IMR-90 (cell line): ENCODE measurements around the gene WNK1. TPM values are rescaled to one million over a fixed set of nuclear protein-coding genes. Genes with fewer than 3 reads are reported as not detected.

Experiments used
- ATAC-seq: fragments of 200-7000 bp; cut with Tn5 transposase; 2 replicates; pipeline ENCODE4 v1.9.1; 2020; ENCODE audit warnings: low read depth, mild to moderate bottlenecking, moderate library complexity
- BruUV-seq: library from RNA; stranded (reverse); fragments of 400-500 nt; replicated peaks from 2 replicates; lab custom pipeline; 2021; lab: Mats Ljungman, UMichigan
- CTCF ChIA-PET: fragments of 300-600 bp; formaldehyde crosslinking; extraction: SDS; loops from one replicate; lab custom pipeline; 2021; ENCODE audit warnings: antibody characterized with exemption; lab: Yijun Ruan, JAX
- POLR2A ChIA-PET: fragments of 300-600 bp; sonication (Branson Sonifier 250); formaldehyde crosslinking; loops from one replicate; lab custom pipeline; 2022; ENCODE audit warnings: antibody characterized with exemption; ENCODE audit not compliant: unreplicated experiment; lab: Charles Lee
- DNase-seq: peaks from one replicate; pipeline ENCODE4 v3.0.0; 2013
- H2AFZ ChIP-seq: replicated peaks from 2 replicates; pipeline ENCODE3; 2013; ENCODE audit warnings: low read length, mild to moderate bottlenecking; ENCODE audit not compliant: poor library complexity
- H2AK5ac ChIP-seq: 2 replicates; pipeline ENCODE4 v1.6.1; 2013; ENCODE audit warnings: low read depth, low read length, inconsistent platforms
- H2AK9ac ChIP-seq: replicated peaks from 2 replicates; pipeline ENCODE3; 2013; ENCODE audit warnings: mild to moderate bottlenecking, low read depth, low read length, moderate library complexity; ENCODE audit not compliant: poor library complexity
- H2BK120ac ChIP-seq: 2 replicates; pipeline ENCODE4 v1.6.1; 2013; ENCODE audit warnings: low read depth, low read length, inconsistent platforms
- H2BK15ac ChIP-seq: 3 replicates; pipeline ENCODE4 v1.6.1; 2013; ENCODE audit warnings: low read depth, low read length, inconsistent platforms
- H2BK20ac ChIP-seq: 2 replicates; pipeline ENCODE4 v1.6.1; 2013; ENCODE audit warnings: low read depth, mild to moderate bottlenecking, inconsistent platforms, low read length, moderate library complexity
- H2BK5ac ChIP-seq: 2 replicates; pipeline ENCODE4 v1.6.1; 2013; ENCODE audit warnings: mild to moderate bottlenecking, low read depth, low read length, inconsistent platforms; ENCODE audit not compliant: poor library complexity, severe bottlenecking
- H3K14ac ChIP-seq: replicated peaks from 2 replicates; pipeline ENCODE4 v1.6.1; 2013; ENCODE audit warnings: low read depth, low read length, inconsistent platforms
- H3K18ac ChIP-seq: 2 replicates; pipeline ENCODE4 v1.6.1; 2013; ENCODE audit warnings: low read depth, low read length, control low read depth
- H3K23ac ChIP-seq: 2 replicates; pipeline ENCODE4 v1.6.1; 2013; ENCODE audit warnings: low read depth, low read length, inconsistent platforms
- H3K27ac ChIP-seq: 2 replicates; pipeline ENCODE4 v1.5.1; 2013; ENCODE audit warnings: mild to moderate bottlenecking, control low read depth, low read length; ENCODE audit not compliant: insufficient read depth
- H3K27me3 ChIP-seq: 2 replicates; pipeline ENCODE4 v1.6.1; 2013; ENCODE audit warnings: low read length; ENCODE audit not compliant: control insufficient read depth, insufficient read depth
- H3K36me3 ChIP-seq: 2 replicates; pipeline ENCODE4 v1.6.1; 2013; ENCODE audit warnings: low read length, mixed read lengths; ENCODE audit not compliant: control insufficient read depth, insufficient read depth
- H3K4ac ChIP-seq: 2 replicates; pipeline ENCODE4 v1.6.1; 2013; ENCODE audit warnings: low read depth, low read length, inconsistent platforms
- H3K4me1 ChIP-seq: 2 replicates; pipeline ENCODE4 v1.6.1; 2013; ENCODE audit warnings: low read length, mixed read lengths; ENCODE audit not compliant: control insufficient read depth, insufficient read depth
- H3K4me2 ChIP-seq: 2 replicates; pipeline ENCODE4 v1.6.1; 2013; ENCODE audit warnings: low read depth, mild to moderate bottlenecking, control low read depth, low read length, moderate library complexity
- H3K4me3 ChIP-seq: 2 replicates; pipeline ENCODE4 v1.5.1; 2013; ENCODE audit warnings: low read depth, mild to moderate bottlenecking, control low read depth, low read length, moderate library complexity; ENCODE audit not compliant: insufficient read depth
- H3K56ac ChIP-seq: 2 replicates; pipeline ENCODE4 v1.6.1; 2013; ENCODE audit warnings: low read length, inconsistent platforms; ENCODE audit not compliant: insufficient read depth; ENCODE audit errors: extremely low read depth
- H3K79me1 ChIP-seq, 2 experiments: 2 replicates each; pipeline ENCODE4 v1.6.1; 2013; ENCODE audit warnings: low read length in 2 of 2, inconsistent platforms in 1 of 2, low read depth in 1 of 2
- H3K9ac ChIP-seq: 2 replicates; pipeline ENCODE4 v1.6.1; 2013; ENCODE audit warnings: low read depth, low read length, control low read depth
- H3K9me1 ChIP-seq: 2 replicates; pipeline ENCODE4 v1.6.1; 2013; ENCODE audit warnings: low read length, inconsistent platforms; ENCODE audit not compliant: insufficient read depth
- H3K9me3 ChIP-seq: 2 replicates; pipeline ENCODE4 v1.6.1; 2013; ENCODE audit warnings: low read length; ENCODE audit not compliant: control insufficient read depth, insufficient read depth
- H4K20me1 ChIP-seq: 2 replicates; pipeline ENCODE4 v1.6.1; 2013; ENCODE audit warnings: low read length, inconsistent platforms; ENCODE audit not compliant: insufficient read depth
- H4K5ac ChIP-seq: 2 replicates; pipeline ENCODE4 v1.6.1; 2013; ENCODE audit warnings: mild to moderate bottlenecking, low read depth, low read length, control low read depth
- H4K8ac ChIP-seq, 2 experiments: 2 replicates each; pipeline ENCODE4 v1.6.1; 2013; ENCODE audit warnings: low read depth in 2 of 2, low read length in 2 of 2, control low read depth in 1 of 2, inconsistent platforms in 1 of 2
- H4K91ac ChIP-seq: 2 replicates; pipeline ENCODE4 v1.6.1; 2013; ENCODE audit warnings: low read depth, low read length, inconsistent platforms; ENCODE audit not compliant: insufficient read depth
- CEBPB ChIP-seq: IDR thresholded peaks from 2 replicates; pipeline ENCODE4 v1.6.1; 2012; ENCODE audit warnings: low read depth, low read length, improper control_type of control experiment
- ELK1 ChIP-seq: fragments of 150-350 bp; IDR thresholded peaks from 2 replicates; pipeline ENCODE4 v1.6.1; 2016; ENCODE audit warnings: low read depth, mild to moderate bottlenecking, low read length, moderate library complexity, borderline replicate concordance
- MAZ ChIP-seq: IDR thresholded peaks from 2 replicates; pipeline ENCODE4 v1.6.1; 2012; ENCODE audit warnings: low read depth, mild to moderate bottlenecking, low read length, improper control_type of control experiment, moderate library complexity, borderline replicate concordance
- NFE2L2 ChIP-seq: fragments of 150-350 bp; IDR thresholded peaks from 2 replicates; pipeline ENCODE4 v1.6.1; 2016; ENCODE audit warnings: low read depth, mild to moderate bottlenecking, low read length
- RCOR1 ChIP-seq: IDR thresholded peaks from 2 replicates; pipeline ENCODE4 v1.6.1; 2012; ENCODE audit warnings: mild to moderate bottlenecking, low read length, improper control_type of control experiment; ENCODE audit not compliant: insufficient replicate concordance
- RFX5 ChIP-seq: IDR thresholded peaks from 2 replicates; pipeline ENCODE4 v1.8.0; 2012; ENCODE audit warnings: low read depth, mild to moderate bottlenecking, low read length, moderate library complexity
- SMC3 ChIP-seq: fragments of 150-350 bp; IDR thresholded peaks from 2 replicates; pipeline ENCODE4 v1.6.1; 2016; ENCODE audit warnings: low read depth, mild to moderate bottlenecking, antibody characterized with exemption, low read length, moderate library complexity
- WGBS, 2 experiments: methylation state at CpG; one replicate each; pipeline versions ENCODE4 v1.1.5 to v1.1.7; 2013; ENCODE audit warnings: missing lambda C conversion rate in 2 of 2; ENCODE audit not compliant: insufficient read length in 1 of 2; ENCODE audit errors: extremely low coverage in 2 of 2; 5-methylcytosine and 5-hydroxymethylcytosine counted together
- dilution Hi-C: fragments of 300-500 bp; cut with HindIII; formaldehyde crosslinking; loops from one replicate; pipeline ENCODE4 v1.14.3; 2018; ENCODE audit warnings: low sequenced_read_pairs; ENCODE audit not compliant: unreplicated experiment
- in situ Hi-C: fragments of 300-500 bp; cut with MboI; formaldehyde crosslinking; loops from 3 replicates; pipeline ENCODE4 v1.14.3; 2019; ENCODE audit warnings: low sequenced_read_pairs, inconsistent platforms, mixed read lengths
- intact Hi-C: fragments of 100-400 bp; cut with micrococcal nuclease; formaldehyde crosslinking; loops from 2 replicates; pipeline ENCODE4 v1.10.0; 2022
- polyA plus RNA-seq, 3 experiments: library from polyadenylated mRNA; depleted of rRNA; stranded (reverse); fragments of >200 nt; gene quantifications; 2 replicates each; pipeline ENCODE4 v1.2.3, GENCODE V29; 2012; ENCODE audit warnings: low replicate concordance in 1 of 3
- total RNA-seq: library from RNA; depleted of rRNA; stranded (reverse); fragments of >200 nt; gene quantifications from 2 replicates; pipeline ENCODE4 v1.2.3, GENCODE V29; 2012

Gene WNK1
- total and polyA plus RNA-seq, 2 of the 4 experiments (the other 2 are of a cell fraction): 36.9 to 42.8 TPM

GRCh38 chr12:817941-818600 lies 65.7 kb downstream of the WNK1 start:
- no CpG with 5 or more reads among the region's 3 CpGs for WGBS, 2 experiments
- Histone ChIP-seq H3K9ac (no peak overlapping the region), H3K4ac (no peak overlapping the region), H2BK120ac (no peak overlapping the region), H2AK5ac (no peak overlapping the region), H2BK15ac (no peak overlapping the region), H2BK20ac (no peak overlapping the region; the same call in 1 of the 2 replicates), H3K56ac (no peak overlapping the region), H2BK5ac (no peak overlapping the region), H2AFZ (no peak overlapping the region), H3K36me3 (peaks cover 5% of the 10 kb centered on the region), H3K27ac (no peak overlapping the region; the same call in 1 of the 2 replicates), H4K91ac (no peak overlapping the region), H3K9me3 (no peaks in the 10 kb centered on the region), H2AK9ac (no peak overlapping the region), H3K27me3 (no peaks in the 10 kb centered on the region), H4K8ac (no peak overlapping the region), H3K4me2 (no peak overlapping the region), H3K14ac (no peak overlapping the region), H3K79me1 (peaks cover 20 to 63% of the 10 kb centered on the region in 2 experiments), H3K4me1 (no peaks in the 10 kb centered on the region), H4K5ac (no peak overlapping the region), H3K4me3 (no peak overlapping the region), H4K20me1 (peaks cover 25% of the 10 kb centered on the region; the same call in 1 of the 2 replicates), H3K23ac (peak overlapping the region; percentile 75; the same call in 1 of the 2 replicates), H3K18ac (no peak overlapping the region), H3K9me1 (peaks cover 6% of the 10 kb centered on the region)
- no TSS peak for BruUV-seq
- CTCF ChIA-PET: interaction anchor here (0.6 kb wide), 1 partner anchor 272 kb away, joined by 3 read pairs; no protein-coding TSS in a partner anchor
- in situ Hi-C loops: no loop called here
- DNase-seq (no peak), ATAC-seq (no peak)
- intact Hi-C loops: loop anchor here (1.0 to 5.0 kb wide), 2 partner anchors 274 to 765 kb away; no protein-coding TSS in a partner anchor
- TF ChIP-seq MAZ (no peak), RFX5 (no peak), ELK1 (no peak), SMC3 (no peak), CEBPB (no peak), RCOR1 (no peak), NFE2L2 (no peak)
- dilution Hi-C loops: no loop called here
- POLR2A ChIA-PET: no interaction called here
